Stimulated activated CD4-positive, alpha-beta T cell treated with anti-CD3 and anti-CD28 coated beads, Interleukin-15, amount 100 ng/mL, for 24 hours (primary cell): ENCODE data around the gene CCR5AS.
A peak's percentile ranks its signal among the peaks of the same experiment; 100 is the strongest.
"Not testable (repeated sequence)": the region's sequence is repeated elsewhere in the genome, so short reads cannot be mapped to it uniquely, and the experiment has no call there.

Experiments
- DNase-seq: peaks from one replicate; pipeline ENCODE4 v3.0.0-alpha.2; 2020

Gene CCR5AS

DNA sequence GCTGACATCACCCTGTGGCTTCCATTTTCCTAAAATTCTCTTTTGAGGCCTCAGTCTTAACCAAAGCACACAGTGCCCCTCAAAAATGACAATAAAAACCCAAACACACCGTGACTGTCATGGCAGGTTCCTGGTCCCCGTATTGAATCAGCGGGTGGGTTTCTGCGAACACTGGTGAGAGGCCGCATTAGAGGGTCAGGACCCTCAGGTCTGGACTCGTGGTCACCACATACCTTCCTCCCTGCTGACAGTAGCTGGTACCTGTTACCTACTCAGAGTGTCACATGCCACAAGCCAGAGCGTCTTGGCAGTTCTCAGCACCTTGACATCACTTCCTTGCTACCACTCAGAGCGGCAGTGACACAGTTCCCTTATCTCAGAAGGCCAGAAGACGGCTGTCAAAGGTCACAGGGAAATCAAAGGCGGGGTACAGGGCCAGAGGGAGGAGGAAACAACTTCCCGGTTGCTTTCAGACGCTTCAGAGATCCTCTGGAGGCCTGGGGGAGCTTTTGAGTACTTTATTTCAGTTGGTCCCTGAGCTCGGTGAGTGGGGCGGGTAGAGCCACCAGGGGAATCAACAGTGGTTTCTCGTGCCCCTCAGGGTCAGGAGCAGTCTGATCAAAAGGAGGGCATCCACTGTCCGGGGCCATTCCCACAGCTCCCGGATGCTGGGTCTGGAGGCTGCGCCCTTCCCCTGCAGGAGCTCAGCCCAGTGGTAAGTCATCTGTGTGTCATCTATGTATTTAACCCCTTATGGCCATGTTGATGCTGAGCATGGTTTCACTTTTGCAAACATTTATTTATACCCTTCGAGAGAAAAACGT is at the start of gene CCR5AS, which contains the start of gene CCRL2:
Gene CCR5AS (minus strand): TSS at position 279 of the 824 bp plus-strand sequence.
Gene CCRL2 (plus strand): TSS at position 472 of the 824 bp plus-strand sequence. CDS start 821 bp downstream, outside the sequence.
- DNase-seq = peak; percentile 48

DNA sequence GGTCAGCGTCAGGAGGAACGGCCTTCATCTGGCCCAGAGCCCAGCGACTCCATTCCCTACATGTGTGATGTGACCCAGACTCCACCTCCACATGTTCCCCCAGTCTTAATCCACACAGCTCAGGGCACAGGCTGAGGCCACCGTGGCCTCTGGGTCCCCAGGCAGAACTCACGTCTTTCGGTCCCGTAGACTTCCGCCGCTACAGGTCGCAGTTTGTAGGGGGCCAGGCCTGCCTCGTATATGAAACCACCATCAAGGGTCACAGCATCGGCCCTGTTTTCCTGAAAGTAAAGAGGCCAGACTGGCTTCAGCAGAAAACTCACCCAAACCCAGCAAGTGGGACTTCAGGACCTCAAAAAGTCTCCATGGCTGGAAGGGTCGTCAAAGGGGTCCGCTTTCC is 49.3 kb upstream of the CCR5AS start:
- DNase-seq = no peak

DNA sequence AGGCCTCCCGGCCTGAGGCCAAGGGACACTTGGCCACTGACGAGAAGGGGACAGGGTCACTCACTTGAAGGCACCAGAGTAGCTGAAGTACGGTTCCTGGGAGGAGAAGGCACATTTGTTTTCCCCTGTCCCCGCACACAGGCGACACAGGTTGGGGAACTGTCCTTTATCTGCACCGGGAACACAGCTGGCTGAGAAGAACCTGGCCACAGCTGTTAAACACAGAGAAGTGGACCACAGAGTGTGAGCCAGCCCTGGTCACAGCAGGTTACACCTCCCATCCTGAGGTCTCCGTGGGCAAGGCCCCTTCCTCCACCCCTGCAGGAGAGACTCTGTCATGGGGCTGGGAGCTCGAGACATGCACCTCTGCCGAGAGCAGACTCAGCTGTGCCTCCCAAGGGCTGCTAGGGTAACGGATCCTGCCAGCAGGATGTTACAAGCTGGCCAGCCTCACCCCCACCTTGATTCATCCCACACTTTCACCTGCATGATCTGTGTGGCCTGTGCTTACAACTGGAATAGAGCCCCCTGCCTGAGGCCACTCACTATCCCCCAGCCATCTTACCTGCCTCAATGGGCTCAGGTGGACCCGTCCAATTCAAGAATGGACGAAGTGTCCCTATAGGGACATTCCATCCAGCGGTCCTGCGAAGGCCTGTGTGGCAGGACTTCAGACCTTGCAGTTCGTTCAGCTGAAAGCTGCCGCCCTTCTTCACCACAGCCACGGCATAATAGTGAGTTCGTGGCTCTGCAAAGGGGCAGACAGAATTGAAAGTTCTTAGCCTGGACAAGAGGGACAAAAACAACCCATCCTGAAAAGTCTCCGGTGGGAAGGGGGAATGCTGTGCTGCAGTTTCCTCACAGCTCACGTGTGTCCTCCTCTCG is 48.6 kb upstream of the CCR5AS start:
- no peak for DNase-seq

DNA sequence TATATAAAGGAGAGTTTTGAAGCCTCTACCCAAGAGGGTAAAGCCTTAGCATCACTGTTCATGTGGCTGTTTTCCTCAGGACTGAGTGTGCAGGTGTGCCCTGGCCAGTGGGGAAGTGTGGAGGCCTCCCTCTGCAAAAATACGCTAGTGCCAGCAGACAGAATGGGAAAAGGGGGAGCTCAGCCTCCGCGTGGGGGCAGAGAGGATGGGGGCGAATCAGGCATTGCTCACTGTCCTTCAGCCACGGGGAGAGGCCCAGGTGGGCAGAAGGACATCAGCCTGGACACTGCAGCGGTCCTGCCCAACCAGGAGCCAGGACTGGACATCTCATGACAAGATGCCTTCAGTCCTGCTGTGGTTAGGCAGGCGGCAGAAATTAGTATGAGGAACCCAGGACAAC is 47.7 kb upstream of the CCR5AS start:
- DNase-seq = no peak

DNA sequence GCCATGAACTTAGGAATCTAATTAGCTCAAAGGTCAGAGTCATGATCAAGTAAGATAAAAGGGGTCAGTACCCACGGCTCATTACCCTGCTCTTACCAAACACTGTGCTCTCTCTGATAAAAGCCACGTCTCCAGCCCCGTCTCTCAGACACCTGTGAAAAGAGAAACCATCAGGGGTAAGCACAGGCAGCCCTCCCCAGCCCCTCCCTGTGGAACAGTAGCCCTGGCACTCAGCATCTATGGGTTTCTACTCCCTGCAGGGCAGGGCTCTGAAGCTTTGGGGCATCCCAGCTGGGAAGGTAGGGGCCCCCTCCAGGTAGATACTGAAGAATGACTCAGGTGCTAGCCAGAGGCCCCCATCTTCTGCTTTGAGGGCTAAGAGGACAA is 47.3 kb upstream of the CCR5AS start:
- no peak for DNase-seq

DNA sequence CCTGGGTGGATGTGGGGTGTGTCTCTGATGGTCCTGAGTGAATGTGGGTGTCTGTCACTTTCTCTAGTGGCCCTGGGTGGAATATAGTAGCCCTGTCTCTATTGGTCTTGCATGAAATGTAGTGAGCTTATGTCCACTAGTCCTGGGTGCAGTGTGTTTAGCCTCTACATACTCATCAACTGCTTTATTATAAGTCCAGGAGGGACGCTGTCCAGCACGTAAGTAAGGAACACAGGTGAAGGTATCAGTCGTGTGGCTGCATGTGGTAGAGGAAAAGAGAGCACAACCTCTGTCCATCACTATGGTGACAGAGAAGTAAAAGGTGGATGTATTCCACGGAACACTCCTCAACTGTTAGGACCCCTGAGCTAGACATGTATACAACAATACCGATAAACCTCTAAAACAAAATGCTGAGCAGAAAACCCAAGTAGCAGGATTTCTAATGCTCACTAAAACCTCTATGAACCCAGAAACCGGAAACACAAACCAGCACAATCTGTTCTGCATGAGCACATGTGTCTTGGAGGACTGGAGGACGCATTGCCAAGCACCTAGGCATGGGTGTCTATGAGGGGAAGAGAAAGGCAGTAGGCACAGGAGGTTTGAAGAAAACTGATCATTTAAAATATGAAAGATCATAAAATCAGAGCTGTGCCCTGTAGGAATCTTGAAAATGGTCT is 46.8 kb upstream of the CCR5AS start:
- DNase-seq = no peak

DNA sequence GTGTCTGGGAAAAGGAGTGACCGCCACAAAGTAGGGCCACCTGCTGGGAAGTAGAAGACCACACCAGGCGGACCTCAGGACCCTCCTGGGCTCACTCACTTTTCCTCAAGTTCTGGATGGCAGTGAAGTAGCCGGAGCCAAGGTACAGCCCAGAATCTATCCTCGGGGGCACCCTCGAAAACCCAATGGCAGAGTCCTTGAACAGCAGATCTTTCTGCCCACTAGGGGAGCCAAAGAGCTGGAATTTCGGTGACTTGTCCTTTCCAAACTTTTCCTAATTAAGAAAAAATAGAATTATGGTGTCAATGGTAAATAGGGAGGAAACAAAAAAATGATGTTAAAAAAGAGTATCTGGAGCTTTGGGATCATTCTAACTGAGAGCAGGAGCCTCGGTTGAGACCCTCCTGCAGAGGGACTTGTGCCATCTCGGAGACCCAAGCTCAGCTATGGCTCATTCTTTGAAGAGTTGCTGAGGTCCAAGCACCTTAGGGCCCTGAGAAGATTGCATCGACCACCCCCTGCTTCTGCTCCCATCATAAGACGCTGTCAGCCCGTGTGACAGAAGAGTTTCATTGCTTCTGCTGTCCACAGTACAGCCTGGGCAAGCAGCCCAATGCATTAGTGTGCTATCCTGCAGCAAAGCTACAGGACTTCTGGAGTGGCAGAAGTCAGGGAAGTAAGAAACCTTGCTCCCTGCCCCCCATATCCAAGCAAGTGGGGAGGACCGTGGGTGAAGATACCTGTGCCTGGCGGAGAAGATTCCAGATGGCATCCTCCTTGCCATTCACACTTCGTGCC is 43.1 kb upstream of the CCR5AS start:
- peak; percentile 11 for DNase-seq

DNA sequence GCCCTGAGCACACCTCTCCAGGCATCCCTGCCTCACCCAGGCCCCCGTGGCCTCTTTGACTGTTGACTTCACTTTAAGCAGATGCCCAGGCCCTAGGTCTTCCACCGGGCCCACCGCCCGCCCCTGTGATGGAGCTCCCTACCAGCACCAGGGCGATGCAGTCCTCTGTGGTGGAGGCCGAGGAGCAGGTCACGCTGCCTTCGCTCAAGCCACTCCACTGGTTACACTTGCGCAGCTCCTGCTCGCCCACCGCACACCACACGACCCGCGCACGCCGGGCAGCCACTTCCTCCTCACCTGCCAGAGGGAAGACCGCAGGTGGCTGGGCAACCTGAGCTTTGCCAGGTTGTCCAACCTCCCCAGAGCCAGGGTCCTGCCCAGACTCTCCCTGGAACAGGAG is 41.9 kb upstream of the CCR5AS start:
- DNase-seq = no peak

DNA sequence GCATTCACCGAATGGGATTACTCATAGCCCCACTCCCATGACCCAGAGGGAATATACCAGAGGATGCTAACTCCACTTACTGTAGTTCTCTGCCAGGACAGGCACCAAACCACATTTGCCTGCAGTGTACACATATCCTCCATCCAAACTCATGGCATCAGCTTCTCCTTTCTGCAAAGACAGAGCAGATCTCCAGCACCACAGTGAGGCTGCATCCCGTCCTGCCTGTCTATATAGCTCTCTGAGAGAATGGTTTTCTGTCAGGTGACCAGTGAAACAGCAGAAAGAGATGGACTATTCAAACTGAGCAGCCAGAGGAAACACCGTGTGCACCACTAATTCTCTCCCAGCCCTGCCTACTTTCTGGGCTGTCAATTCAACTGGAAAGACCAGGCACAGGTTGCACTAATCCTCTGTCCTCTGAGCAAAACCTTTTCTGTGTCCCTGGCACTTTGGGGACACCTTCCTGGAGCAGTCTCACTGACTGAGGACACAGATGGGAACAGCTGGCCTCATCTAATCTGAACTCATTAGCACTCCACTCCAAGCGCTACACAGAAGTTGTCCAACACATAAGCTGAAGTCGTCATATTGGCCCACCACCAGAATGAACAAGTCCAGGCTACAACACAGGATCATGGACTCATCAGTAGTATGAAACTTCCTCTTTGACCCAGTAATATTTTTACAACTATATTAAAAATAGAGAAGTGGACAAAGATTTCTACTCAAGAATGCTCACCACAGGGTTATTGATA is 40.5 kb upstream of the CCR5AS start:
- DNase-seq = no peak

DNA sequence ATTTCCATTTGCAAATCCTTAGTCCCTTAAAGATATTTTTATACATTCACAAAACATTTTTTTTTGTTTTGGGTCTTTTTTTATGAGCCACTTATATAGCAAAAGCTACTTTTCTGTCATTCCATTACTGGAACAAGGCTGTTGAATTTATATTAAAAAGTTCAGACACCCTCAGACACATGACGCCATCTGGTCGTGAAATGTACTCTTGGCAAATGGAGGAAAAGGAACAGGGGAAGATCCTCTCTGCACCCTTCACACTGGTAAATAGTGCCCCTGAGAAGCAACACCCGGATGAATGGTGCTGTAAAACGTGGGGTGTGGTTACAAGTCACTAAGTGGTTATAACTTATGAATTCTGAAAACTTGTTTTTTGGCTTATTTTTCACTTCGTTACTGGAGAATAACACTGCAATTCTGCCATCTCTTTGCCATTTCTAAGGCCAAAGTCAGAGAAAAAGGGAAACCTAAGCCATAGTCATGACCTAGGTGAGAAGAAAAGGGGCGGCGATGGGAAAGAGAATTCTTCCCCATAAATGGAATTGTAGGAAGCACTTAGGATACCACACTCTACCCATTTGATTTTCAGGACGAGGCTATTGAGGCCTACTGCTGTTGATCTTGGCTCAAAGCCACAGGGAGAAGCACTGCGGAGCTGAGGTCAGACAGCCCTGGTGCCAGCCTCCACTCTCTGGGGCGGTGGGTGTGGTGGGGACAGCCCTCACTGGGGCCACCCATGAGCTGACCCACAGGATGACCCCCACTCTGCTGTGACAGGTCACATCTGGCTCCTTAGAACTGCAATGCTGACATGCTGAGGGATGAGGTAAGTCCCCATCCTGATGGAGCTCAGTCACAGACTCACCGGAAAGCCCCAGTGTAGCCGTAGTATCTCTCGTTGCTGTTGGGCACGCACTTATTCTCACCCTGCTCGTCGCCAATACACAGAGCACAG is 36.0 kb upstream of the CCR5AS start:
- DNase-seq = no peak

DNA sequence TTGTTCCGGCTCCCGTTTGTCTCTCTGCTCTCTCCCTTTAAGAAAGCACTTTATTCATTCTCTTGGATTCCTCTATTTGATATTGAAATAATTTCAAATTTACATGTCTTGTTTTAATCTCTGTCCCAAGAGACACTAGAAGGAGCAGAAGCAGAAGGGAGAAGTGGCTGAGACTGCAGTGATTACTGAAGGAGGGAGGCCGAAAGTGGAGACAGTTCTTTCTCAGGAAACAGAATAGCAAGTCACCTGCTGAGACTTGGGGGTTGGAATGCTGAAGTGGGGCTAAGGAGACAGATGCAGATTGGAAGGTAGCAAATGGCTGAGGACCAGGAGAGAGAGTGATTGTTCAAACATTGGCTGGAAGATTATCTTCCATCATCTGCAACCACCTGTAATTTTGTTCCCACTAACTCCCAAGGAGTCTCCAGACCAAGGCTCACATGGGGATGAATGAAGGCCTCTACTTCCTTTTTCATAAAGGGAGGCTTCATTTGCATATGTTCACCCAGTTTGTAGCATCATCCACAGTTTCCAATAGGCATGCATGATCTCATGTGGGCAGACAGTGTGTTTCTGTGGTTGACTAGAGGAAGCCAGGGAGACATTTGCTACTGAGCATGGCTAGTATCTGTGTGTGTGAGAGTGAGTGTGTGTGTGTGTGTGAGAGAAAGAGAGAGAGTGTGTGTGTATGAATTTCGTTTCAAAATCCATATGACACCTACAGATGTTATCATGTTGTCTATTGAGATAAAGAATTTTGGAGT is 33.8 kb upstream of the CCR5AS start:
- peak; percentile 28 for DNase-seq

DNA sequence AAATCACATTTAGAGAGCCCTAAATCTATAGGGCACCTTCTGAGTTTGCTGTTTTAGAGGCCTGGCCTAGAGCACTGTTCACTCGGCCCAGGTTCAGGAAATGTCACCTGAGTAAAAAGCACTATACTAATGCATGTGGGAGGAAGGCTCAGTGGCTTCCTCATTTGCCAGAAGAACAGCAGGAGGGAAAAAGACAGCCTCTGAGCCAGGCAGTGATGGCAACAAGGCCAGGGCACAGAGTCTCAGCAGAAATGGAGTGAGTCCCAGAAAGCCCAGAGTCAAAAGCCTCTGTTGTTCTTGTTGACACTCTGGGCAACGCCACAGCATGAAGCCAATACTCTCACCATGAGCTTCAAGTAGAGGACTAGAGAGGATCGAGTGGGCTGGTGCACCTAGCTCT is 32.0 kb upstream of the CCR5AS start:
- no peak for DNase-seq

DNA sequence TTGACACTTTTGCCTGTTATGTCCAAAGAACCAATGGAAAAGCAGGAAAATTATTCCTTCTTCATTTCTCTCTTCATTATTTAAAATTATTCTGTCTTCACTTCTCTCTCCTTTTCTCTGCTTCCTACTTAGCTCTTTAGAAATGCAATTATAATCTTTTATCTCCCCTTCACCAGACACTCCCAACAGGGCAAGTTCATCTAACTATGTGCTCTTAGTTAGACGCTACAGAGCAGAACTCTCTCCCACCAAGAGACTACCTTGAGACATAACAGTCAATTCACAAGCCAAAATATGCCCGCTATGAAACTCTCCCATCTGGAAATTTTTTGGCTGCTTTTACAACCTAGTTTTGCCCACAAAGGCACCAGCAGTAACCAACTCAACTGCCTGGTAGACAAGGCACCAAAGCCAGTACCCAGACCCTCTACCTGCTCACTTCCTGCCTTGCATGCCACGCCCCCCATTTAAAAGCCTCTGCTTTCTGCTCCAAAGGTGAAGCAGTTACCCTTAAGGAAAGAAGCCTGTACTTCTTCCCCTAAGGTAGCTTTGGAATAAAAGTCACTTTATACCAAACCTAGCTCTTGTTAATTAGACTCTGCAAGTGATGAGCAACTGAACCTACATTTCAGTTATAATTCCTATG is 28.3 kb upstream of the CCR5AS start:
- no peak for DNase-seq

DNA sequence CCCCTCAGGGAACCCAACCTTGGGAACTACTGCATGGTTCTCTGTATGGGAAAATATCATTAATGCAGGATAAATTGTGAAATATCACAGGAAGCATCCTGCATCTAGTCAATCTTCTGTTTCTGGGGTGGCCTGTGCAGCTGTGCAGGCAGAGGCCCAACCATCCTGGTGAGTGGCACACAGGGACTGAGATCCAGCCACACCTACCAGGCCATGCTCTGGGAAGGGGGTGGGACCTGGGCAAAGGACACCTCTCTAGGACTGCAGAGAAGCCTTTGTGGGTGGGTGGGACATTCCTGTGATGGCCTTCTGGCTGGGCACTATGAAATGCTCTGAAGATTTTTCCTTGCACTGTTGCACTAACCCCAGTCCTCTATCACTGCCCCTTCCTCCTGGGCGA is 27.0 kb upstream of the CCR5AS start:
- DNase-seq = no peak

DNA sequence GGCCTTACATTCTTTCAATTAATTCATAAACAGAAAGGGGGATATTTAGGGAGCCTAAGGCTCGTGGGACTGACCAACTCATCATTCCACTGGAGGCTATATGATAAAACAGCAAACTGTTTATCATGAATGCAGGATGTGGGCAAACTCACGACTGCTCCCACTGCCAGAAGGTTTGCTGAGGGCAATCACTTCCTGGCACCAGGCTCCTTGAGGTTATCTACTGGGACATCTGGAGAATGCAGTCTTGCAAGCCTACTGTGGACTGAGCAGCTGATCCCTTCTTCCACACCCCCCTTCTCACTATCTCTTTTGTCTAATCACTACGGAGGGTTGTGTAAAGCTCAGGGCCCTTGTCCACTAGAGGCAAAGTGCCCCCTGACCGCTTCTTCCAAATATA is 26.3 kb upstream of the CCR5AS start:
- DNase-seq = not testable (repeated sequence)

DNA sequence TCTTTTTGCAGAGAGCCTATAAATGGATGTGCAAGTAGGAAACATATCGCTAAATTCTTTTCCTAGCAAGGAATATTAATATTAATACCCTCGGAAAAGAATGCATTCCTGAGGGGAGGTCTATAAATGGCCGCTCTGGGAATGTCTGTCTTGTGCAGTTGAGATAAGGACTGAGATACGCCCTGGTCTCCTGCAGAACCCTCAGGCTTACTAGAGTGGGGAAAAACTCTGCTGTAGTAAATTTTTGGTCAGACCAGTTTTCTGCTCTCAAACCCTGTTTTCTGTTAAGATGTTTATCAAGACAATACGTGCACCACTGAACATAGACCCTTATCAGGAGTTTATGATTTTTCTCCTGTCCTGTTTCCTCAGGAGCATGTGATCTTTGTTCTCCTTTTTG is 25.0 kb upstream of the CCR5AS start:
- DNase-seq = not testable (repeated sequence)

DNA sequence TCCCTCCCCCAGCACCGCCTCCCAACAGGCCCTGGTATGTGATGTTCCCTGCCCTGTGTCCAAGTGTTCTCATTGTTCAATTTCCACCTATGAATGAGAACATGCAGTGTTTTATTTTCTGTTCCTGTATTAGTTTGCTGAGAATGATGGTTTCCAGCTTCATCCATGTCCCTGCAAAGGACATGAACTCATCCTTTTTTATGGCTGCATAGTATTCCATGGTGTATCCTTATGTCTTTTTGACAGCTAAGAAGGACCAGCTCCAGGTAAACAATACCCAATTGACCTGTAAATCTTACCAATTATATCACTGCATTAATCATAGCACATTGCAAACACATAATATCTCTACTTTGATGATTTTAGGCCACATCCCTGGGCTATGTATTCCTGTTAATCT is 24.0 kb upstream of the CCR5AS start:
- DNase-seq = not testable (repeated sequence)

DNA sequence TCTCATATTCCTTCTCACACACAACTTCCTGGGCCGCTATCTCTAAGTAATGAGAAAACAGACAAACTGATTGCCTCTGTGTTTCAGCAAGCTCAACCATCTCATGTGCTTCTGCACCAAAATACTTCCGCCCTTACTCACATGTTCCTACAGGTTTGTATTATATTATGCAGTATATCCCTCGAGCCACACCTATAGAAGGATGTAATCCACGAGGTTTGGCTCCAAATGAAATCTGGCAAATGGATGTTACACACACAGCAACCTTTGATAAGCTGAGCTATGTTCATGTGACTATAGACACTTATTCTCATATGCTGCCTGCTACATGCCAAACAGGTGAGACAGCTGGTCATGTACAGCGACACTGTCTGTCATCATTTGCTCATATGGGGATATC is 22.8 kb upstream of the CCR5AS start:
- DNase-seq = no peak

DNA sequence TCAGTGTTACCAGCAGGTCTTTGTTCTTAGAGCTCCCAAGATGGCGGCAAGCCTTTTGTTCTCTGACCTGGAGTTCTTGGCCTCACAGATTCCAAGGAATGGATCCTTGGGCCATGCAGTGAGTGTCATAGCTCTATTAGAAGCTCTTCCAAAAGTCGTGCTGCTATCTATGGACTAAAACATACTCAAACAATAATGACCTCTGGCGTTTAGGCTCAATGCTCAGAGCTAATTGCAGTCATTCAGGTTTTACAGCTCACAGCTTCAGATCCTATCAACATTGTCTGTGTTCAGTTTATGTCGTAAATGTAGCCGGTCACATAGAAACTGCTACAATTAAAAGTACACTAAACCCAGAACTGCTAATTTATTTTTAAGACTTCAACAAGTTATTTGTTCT is 22.4 kb upstream of the CCR5AS start:
- no peak for DNase-seq
